ENCODE results near the gene LHB.

GRCh38 chr19:49004133-49004532, 12.8 kb downstream of the LHB start:
- no peak for TF ChIP-seq SPI1 (IDR thresholded peaks at IDR 0.05; ENCODE audit: borderline replicate concordance, low read depth)
- TF ChIP-seq, protein P1, sequence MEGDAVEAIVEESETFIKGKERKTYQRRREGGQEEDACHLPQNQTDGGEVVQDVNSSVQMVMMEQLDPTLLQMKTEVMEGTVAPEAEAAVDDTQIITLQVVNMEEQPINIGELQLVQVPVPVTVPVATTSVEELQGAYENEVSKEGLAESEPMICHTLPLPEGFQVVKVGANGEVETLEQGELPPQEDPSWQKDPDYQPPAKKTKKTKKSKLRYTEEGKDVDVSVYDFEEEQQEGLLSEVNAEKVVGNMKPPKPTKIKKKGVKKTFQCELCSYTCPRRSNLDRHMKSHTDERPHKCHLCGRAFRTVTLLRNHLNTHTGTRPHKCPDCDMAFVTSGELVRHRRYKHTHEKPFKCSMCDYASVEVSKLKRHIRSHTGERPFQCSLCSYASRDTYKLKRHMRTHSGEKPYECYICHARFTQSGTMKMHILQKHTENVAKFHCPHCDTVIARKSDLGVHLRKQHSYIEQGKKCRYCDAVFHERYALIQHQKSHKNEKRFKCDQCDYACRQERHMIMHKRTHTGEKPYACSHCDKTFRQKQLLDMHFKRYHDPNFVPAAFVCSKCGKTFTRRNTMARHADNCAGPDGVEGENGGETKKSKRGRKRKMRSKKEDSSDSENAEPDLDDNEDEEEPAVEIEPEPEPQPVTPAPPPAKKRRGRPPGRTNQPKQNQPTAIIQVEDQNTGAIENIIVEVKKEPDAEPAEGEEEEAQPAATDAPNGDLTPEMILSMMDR (IDR thresholded peaks at IDR 0.05; ENCODE audit: insufficient read depth, low read length), result no peak
